ENCODE measurements around the gene CEP41. TPM values are rescaled to one million over a fixed set of nuclear protein-coding genes. Genes with fewer than 3 reads are reported as not detected.
A peak's percentile ranks its signal among the peaks of the same experiment; 100 is the strongest.

The CEP41 gene
- total and polyA plus RNA-seq, 2 of the 13 experiments (the other 11 are each of a cell fraction or from before 2014, with no cell fraction given): 8.7 to 9.0 TPM

DNA sequence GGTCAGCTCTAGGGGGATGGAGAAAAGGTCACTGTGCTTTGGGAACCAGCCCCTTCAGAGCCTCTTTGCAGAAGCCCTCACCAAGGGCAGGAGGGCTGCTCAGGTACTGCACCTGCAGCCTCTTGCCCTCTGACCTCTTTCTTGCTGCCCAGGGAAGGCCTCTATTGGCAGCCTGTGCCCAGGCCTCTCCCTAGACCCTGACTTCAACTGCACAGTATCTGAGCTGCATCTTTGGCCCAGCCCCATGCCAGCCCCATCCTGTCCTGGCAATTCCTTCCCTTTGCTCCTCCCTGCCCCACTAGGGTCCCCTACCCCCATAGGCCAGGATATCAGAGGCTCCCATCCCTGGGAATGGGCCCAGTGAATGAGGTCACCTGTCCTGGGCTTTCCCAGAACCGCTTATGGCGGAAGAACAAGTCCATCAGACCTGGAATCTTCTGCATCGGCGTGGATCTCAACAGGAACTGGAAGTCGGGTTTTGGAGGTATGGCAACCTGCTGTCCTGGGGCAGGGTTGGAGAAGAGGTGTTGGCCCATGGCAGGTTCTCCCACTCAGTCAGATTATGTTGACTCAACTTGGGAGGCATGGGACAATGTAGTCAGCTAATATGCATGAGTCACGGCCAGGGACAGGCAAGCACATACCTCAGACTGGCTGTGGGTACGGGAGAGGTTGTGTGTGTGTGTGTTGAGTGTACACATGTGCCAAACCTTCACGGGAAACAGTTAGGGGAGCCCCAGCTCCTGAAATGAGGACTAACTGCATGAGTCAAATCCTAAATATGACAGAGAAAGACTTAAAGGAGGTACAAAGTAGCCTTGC lies 77.6 kb downstream of the CEP41 start:
- Histone ChIP-seq H2AFZ (ENCODE audit: low read length) (no peak overlapping the region), H3K27me3 (ENCODE audit: control insufficient read depth in 1 of 2, insufficient read depth in 2 of 2, low read length in 2 of 2) (peaks cover 1 to 24% of the 10 kb centered on the region in 2 experiments; a peak in 4 of 5 replicates), H3K27ac (ENCODE audit: extremely low read length, insufficient read depth, low read length) (no peak overlapping the region), H3K4me1 (ENCODE audit: insufficient read depth, low read length) (peaks cover 39% of the 10 kb centered on the region), H3K79me2 (ENCODE audit: insufficient read depth, low read length) (no peaks in the 10 kb centered on the region), H3K9ac (ENCODE audit: insufficient read depth, low read depth, low read length) (no peak overlapping the region), H3K9me3 (ENCODE audit: low read length) (no peaks in the 10 kb centered on the region; the same call in 1 of the 2 replicates), H3K4me3 (replicated peaks in 1 of 3; ENCODE audit: insufficient read depth in 1 of 3, low read depth in 2 of 3, low read length in 3 of 3) (no peak overlapping the region), H4K20me1 (ENCODE audit: insufficient read depth, low read length) (no peaks in the 10 kb centered on the region), H3K4me2 (ENCODE audit: low read depth, low read length) (peak overlapping the region; percentile 28; the same call in 1 of the 2 replicates), H3K36me3 (replicated peaks in 1 of 2; ENCODE audit: control insufficient read depth in 1 of 2, insufficient read depth in 2 of 2, low read length in 2 of 2) (no peaks in the 10 kb centered on the region)
- FAIRE-seq (no peak), ATAC-seq (peak; percentile 81), DNase-seq (ENCODE audit: low spot score) (peak; percentile 76)
- in situ Hi-C loops (cut with HindIII; ENCODE audit: extremely low pct_ligation_motif_present, low pct_unique_long_range_greater_than_20kb): no loop called here
- intact Hi-C loops (cut with micrococcal nuclease; ENCODE audit: unreplicated experiment): no loop called here
- ChIA-PET POLR2A (no interaction called here), CTCF (ENCODE audit: low intra/inter-chr PET ratio, low total read pairs) (no interaction called here)
- BruUV-seq (replicated peaks): no TSS peak
- 32% methylated on average over 8 of the region's 8 CpGs for WGBS (ENCODE audit: low lambda C conversion rate)
- TF ChIP-seq ZNF598 (CRISPR knock-in tag; IDR thresholded peaks at IDR 0.05; ENCODE audit: borderline replicate concordance) (no peak), MTF2 (CRISPR knock-in tag; IDR thresholded peaks at IDR 0.05; ENCODE audit: borderline replicate concordance) (no peak), RFXANK (CRISPR knock-in tag; IDR thresholded peaks at IDR 0.05) (no peak), GZF1 (CRISPR knock-in tag; IDR thresholded peaks at IDR 0.05) (no peak), CREB1 (IDR thresholded peaks at IDR 0.05) (no peak), CREB1 (CRISPR knock-in tag; IDR thresholded peaks at IDR 0.05) (no peak), HHEX (CRISPR knock-in tag; IDR thresholded peaks at IDR 0.05) (no peak), TEAD3 (CRISPR knock-in tag; optimal IDR thresholded peaks at IDR 0.05; ENCODE audit: borderline replicate concordance) (peak; percentile 54), ZNF12 (CRISPR knock-in tag; IDR thresholded peaks at IDR 0.05) (0 out of 2 replicates have a peak, but pooled peaks have one; percentile 43), ZNF644 (CRISPR knock-in tag; IDR thresholded peaks at IDR 0.05; ENCODE audit: low read depth) (0 out of 2 replicates have a peak, but pooled peaks have one; percentile 36), FOXA1 (IDR thresholded peaks at IDR 0.05) (no peak), FOXA1 (CRISPR knock-in tag; IDR thresholded peaks at IDR 0.05) (peak; percentile 26; the same call in 1 of the 2 replicates), ZNF274 (CRISPR knock-in tag; IDR thresholded peaks at IDR 0.05) (0 out of 2 replicates have a peak, but pooled peaks have one; percentile 37), ZFP62 (CRISPR knock-in tag; IDR thresholded peaks at IDR 0.05) (no peak), MAFK (conservative IDR thresholded peaks at IDR 0.05 in 1 of 2, IDR thresholded peaks at IDR 0.05 in 1 of 2; ENCODE audit: low read length in 2 of 2) (0 out of 4 replicates have a peak, but pooled peaks of 1 of the 2 experiments have one; percentile 1), ZNF138 (CRISPR knock-in tag; IDR thresholded peaks at IDR 0.05; ENCODE audit: low read depth) (no peak), MYC (CRISPR knock-in tag; IDR thresholded peaks at IDR 0.05; ENCODE audit: borderline replicate concordance) (no peak), FOSL1 (CRISPR knock-in tag; IDR thresholded peaks at IDR 0.05; ENCODE audit: borderline replicate concordance) (0 out of 2 replicates have a peak, but pooled peaks have one; percentile 8)
- TF ChIP-seq, protein P1, sequence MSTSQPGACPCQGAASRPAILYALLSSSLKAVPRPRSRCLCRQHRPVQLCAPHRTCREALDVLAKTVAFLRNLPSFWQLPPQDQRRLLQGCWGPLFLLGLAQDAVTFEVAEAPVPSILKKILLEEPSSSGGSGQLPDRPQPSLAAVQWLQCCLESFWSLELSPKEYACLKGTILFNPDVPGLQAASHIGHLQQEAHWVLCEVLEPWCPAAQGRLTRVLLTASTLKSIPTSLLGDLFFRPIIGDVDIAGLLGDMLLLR (CRISPR knock-in tag; IDR thresholded peaks at IDR 0.05): no peak
- TF ChIP-seq, protein P2, sequence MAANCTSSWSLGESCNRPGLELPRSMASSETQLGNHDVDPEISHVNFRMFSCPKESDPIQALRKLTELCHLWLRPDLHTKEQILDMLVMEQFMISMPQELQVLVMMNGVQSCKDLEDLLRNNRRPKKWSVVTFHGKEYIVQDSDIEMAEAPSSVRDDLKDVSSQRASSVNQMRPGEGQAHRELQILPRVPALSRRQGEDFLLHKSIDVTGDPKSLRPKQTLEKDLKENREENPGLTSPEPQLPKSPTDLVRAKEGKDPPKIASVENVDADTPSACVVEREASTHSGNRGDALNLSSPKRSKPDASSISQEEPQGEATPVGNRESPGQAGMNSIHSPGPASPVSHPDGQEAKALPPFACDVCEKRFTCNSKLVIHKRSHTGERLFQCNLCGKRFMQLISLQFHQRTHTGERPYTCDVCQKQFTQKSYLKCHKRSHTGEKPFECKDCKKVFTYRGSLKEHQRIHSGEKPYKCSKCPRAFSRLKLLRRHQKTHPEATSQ (CRISPR knock-in tag; IDR thresholded peaks at IDR 0.05; ENCODE audit: borderline replicate concordance): no peak
- TF ChIP-seq, protein P3, sequence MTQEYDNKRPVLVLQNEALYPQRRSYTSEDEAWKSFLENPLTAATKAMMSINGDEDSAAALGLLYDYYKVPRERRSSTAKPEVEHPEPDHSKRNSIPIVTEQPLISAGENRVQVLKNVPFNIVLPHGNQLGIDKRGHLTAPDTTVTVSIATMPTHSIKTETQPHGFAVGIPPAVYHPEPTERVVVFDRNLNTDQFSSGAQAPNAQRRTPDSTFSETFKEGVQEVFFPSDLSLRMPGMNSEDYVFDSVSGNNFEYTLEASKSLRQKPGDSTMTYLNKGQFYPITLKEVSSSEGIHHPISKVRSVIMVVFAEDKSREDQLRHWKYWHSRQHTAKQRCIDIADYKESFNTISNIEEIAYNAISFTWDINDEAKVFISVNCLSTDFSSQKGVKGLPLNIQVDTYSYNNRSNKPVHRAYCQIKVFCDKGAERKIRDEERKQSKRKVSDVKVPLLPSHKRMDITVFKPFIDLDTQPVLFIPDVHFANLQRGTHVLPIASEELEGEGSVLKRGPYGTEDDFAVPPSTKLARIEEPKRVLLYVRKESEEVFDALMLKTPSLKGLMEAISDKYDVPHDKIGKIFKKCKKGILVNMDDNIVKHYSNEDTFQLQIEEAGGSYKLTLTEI (CRISPR knock-in tag; conservative IDR thresholded peaks at IDR 0.05): no peak
- TF ChIP-seq, protein P4, sequence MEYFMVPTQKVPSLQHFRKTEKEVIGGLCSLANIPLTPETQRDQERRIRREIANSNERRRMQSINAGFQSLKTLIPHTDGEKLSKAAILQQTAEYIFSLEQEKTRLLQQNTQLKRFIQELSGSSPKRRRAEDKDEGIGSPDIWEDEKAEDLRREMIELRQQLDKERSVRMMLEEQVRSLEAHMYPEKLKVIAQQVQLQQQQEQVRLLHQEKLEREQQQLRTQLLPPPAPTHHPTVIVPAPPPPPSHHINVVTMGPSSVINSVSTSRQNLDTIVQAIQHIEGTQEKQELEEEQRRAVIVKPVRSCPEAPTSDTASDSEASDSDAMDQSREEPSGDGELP (IDR thresholded peaks at IDR 0.05; ENCODE audit: borderline replicate concordance, low read depth): no peak

Measured in HepG2 (cell line).